ENCODE results near the gene PACRG.

DNA sequence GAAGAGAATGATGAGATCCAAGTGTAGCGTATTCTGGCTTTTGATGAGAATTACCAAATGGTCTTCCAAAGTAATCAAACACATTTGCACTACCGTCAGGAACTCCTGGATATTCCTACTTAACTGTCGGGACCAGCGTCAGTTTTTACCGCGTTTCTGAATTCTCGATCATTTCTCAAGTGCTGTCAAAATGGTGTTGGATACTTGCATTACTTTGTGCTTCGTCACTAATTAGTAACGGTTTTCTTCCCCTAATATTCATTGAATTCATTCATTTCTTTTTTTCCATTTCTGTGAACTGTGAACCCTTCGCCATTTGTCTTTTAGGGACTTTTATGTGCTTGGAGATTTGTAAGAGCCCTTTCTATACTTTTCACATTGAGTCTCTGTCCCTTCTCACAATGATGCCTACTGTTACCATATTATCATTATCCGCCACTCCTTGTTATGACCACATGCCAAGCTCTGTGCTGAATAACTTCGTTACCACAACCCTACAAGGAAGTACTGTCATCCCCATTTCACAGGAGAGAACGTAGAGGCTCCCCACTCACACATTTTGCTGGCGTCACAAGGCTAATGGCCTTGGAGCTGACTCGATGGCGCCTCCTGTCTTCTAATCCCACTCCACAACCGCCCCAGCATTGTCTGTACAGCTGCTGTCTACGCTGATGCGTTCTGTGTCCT, 612.6 kb downstream of the PACRG start:
- TF ChIP-seq RAD21 (IDR thresholded peaks at IDR 0.05; ENCODE audit: low read depth) (no peak), FOXM1 (IDR thresholded peaks at IDR 0.05; ENCODE audit: borderline replicate concordance, low read depth) (no peak), CEBPB (IDR thresholded peaks at IDR 0.05) (no peak), EP300 (IDR thresholded peaks at IDR 0.05; ENCODE audit: borderline replicate concordance) (no peak)
- TF ChIP-seq, protein P1, sequence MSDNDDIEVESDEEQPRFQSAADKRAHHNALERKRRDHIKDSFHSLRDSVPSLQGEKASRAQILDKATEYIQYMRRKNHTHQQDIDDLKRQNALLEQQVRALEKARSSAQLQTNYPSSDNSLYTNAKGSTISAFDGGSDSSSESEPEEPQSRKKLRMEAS (IDR thresholded peaks at IDR 0.05), result no peak

All from Ishikawa (cell line).